Stimulated activated CD4-positive, alpha-beta T cell treated with anti-CD3 and anti-CD28 coated beads, Interleukin-12 subunit alpha, Interleukin-12 subunit beta, amount 100 ng/mL, for 24 hours (primary cell): ENCODE measurements around the gene TMEM248.
"Not testable (repeated sequence)": the region's sequence is repeated elsewhere in the genome, so short reads cannot be mapped to it uniquely, and the experiment has no call there.

Experiments used
- DNase-seq, 2 experiments: peaks; one replicate each; pipeline ENCODE4 v3.0.0-alpha.2; 2020; ENCODE audit warnings: low read depth in 2 of 2

TMEM248 gene

DNA sequence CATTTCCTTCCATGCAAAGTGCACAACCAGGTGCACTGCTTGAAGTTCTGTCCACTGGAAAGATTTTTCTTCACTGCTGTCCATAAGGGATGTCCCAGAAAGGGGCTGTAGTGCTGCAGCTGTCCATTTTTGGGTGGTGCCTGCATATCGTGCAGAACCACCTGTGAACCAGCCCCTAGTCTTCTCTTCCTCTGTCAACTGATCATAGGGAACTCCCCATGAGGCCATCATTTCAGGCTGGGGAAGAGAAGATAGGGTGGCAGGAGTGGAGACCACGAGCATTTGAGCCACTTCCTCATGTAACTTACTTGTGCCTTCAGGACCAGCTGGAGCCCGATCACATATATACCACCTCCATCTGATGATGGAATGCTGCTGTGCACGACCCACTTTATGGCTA, 12.4 kb upstream of the TMEM248 start:
- DNase-seq, result not testable (repeated sequence)

- DNase-seq, result no peak
These were observed 10.2 kb upstream of the TMEM248 start for GRCh38 chr7:66910789-66911188.

DNA sequence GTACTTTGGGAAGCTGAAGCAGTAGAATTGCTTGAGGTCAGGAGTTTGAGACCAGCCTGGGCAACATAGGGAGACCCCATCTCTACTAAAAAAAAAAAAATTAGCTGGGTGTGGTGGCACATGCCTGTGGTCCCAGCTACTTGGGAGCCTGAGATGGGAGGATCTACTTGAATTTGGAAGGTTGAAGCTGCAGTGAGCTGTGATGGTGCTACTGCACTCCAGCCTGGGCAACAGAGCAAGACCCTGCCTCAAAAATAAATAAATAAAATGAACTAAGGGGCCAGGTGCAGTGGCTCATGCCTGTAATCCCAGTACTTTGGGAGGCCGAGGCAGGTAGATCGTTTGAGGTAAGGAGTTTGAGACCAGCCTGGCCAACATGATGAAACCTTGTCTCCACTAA, 9.8 kb upstream of the TMEM248 start:
- DNase-seq, result not testable (repeated sequence)

DNA sequence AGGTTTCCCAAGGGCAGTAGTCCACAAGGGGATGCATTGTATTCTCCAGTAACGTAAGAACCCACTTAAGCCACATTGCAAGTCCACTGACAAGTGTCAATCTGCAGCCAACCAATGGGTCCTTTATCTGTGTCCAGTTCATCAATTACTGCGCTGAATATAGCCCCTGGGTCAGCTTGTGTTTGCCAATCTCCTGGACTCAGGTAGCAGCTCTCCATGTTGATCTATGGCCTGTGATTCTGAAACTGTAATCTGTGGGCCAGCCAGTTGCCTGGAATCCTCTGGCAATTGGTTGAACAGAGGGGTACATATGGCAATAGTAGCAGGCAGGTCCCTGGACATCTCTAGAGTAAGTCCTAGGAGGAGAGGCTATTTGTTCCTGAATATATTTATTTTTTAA, 8.8 kb upstream of the TMEM248 start:
- no peak for DNase-seq

- DNase-seq, result no peak
These were observed 7.6 kb upstream of the TMEM248 start for GRCh38 chr7:66913118-66914037.

DNA sequence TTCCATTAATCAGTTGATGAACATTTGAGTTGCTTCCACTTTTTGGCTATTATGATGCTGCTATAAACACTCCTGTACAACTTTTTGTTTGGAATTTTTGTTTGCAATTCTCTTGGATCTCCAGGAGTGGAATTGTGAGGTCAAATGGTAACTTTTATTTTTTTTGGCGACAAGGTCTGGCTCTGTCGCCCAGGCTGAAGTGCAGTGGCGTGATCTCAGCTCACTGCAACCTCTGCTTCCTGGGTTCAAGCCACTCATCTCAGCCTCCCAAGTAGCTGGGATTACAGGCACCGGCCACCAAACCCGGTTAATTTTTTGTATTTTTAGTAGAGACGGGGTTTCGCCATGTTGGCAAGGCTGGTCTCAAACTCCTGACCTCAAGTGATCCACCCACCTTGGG, 3.1 kb upstream of the TMEM248 start:
- not testable (repeated sequence) for DNase-seq

GRCh38 chr7:66919304-66919703, 1.7 kb upstream of the TMEM248 start:
- no peak for DNase-seq

DNA sequence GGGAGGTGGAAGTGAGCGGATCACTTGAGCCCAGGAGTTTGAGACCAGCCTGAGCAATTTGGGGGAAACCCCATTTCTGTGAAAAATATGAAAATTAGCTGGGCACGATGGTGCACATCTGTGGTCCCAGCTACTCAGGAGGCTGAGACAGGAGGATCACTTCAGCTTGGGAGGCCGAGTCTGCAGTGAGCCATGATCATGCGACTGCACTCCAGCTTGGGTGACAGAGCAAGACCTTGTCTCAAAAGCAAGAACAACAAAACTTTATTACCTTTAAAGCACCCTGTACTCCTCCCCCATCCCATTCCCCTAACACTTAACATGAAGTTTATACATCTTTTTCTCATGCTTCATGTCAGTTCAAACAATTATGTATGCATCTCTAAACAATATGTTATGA, 1.3 kb upstream of the TMEM248 start:
- DNase-seq, result no peak

DNA sequence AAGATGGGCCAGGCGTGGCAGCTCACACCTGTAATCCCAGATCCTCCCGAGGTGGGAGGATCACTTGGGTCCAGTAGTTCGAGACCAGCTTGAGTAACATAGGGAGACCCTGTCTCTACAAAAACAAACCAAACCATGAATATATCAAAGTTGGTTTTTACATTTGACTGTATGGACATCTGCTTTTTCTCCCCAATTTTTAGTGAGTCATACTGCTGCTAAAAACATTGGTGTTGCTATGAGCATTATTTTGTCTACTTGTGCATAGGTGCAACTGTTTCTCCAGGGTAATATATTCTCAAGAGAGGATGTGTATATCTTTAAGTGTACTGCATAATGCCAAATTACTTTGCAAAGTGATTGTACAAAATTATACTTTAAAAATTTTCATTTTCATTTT, 769 bp upstream of the TMEM248 start:
- no peak for DNase-seq

- no peak for DNase-seq
These were observed 432 bp downstream of the TMEM248 start for GRCh38 chr7:66921396-66921917.

DNA sequence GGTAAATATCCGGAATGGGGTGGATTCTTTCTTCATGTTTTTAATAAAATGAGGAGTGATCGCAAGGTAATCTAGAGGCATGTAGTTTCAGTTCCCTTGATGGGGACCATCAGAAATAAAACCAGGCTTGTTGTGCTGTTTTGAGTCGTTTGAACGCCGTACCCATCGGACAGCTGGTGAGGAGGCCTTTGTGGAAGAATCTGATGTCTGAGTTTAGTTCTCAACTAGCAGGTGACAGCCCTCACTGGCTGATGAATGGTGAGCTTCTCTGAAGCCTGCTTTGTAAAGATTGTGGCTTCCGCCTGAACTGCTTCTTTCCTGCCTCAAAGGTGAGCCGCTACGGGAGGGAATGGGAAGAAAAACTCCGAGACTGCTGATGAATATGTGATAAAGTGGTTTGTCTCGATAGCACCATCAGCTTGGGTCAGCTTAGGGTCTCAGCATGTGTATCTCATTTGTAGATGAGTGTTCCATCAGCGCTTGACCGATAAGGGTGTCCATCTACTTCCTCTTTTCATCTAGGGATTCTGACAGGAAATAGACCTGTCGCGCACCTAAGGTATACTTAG, 977 bp downstream of the TMEM248 start:
- no peak for DNase-seq

- DNase-seq, result no peak
These were observed 4.2 kb downstream of the TMEM248 start for GRCh38 chr7:66925255-66925654.

DNA sequence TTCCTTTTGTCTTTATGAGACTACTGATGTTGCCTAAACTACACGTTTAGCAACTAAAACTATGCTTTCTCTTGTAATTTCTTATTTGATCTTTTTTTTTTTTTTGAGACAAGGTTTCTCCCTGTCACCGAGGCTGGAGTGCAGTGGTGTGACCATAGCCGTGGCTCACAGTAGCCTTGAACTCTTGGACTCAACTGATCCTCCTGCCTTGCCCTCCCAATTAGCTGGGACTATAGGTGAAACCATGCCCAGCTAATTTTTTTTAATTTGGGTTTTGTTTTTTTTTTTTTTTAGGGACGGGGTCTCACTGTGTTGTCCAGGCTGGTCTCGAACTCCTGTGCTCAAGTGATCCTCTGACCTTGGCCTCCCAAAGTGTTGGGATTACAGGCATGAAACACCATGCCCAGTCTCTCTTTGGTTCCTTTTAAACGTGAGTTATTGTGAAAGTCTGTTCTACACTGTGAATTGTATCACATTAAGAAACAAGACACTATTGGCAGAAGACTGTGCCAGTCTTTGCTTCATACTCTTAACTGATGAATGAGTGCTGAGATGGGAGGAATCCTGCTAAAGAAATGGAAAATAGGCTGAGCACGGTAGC, 6.4 kb downstream of the TMEM248 start:
- no peak for DNase-seq

DNA sequence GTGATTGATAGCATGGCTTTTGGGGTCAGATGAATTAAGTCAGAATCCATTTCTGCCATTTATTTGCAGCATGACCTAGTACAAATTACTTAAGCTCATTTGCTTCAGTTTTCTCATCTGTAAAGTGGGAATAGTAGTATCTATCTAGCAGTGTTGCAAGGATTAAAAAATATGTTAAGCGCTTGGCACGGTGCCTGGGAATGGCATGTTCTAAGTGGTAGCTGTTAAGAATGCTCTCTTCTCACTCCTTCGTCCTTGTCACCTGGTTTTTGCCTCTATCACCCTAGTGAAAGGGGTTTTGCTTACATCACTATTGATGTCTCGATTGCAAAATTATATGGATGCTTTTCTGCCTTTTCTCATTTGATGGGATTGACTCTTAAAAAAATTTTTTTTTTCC, 7.4 kb downstream of the TMEM248 start:
- DNase-seq, result no peak

DNA sequence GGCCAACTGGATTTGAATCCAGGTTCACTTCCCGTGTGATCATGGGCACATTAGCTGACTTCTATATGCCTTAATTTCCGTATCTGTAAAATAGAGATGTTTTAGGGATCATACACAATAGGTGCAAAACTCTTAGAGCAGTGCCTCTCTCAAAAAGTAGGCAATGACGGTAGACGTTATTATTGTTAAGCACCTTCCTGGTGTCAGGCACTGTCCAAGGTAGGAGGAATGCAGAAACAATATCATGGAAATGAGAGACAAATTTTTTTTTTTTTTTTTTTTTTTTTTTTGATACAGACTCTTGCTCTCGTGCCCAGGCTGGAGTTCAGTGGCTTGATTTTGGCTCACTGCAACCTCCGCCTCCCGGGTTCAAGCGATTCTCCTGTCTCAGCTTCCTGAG, 8.1 kb downstream of the TMEM248 start:
- DNase-seq, result no peak

DNA sequence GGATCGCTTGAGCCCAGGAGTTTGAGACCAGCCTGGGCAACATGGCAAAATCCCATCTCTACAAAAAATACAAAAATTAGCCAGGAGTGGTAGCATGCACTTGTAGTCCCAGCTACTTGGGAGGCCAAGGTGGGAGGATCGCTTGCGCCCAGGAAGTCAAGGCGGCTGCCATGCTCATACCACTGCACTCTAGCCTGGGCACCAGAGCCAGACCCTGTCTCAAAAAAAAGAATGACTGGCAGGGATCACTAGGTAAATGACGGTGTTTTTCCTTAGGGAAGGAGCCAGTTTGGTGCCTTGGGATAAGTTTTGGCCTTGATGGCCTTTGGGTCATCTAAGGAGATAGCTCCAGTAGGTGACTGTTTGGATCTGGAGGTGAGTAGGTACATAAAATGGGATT, 8.9 kb downstream of the TMEM248 start:
- no peak for DNase-seq

DNA sequence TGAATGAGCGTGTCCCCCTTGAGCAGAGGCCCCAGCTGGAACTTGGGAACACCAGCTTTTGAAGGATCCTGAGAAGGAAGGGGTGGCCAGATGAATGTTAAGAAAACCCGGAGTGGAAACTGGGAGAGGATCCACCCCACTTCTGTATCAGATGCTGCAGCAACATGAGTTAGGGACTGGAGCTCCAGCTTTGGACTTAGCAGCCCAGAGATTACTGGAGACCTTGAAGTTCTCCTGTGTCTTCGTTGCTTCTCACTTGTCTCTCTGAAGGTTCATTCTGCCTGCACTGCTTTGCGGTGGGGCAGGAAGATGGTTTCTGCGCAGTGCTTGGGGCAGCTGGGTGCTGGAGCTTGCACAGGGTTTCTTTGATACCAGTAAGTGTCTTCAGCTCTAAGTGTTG, 9.3 kb downstream of the TMEM248 start:
- DNase-seq, result no peak

DNA sequence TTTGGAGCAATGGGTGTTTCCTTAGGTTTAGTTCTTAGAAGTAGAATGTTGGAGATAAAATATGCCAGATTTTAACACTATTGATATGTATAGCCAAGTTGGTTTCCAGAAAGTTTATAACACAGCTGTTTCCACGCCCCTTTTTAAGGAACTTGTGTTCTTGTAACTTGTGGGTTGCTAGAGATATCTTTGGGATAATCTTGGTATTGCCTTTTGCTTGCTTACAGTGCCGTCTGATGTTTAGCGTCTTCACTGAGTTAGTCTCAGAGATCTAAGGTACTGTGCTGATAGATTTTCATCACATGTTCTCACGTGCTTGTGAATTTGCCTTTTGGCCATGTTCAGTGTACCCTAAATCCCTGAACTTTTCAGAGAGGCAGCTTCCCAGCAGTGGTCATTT, 12.4 kb downstream of the TMEM248 start:
- no peak for DNase-seq

- no peak for DNase-seq
These were observed 16.9 kb downstream of the TMEM248 start for GRCh38 chr7:66937940-66938339.

- DNase-seq, result no peak
These were observed 18.3 kb downstream of the TMEM248 start for GRCh38 chr7:66939325-66939724.

GRCh38 chr7:66946545-66946944, 25.5 kb downstream of the TMEM248 start:
- no peak for DNase-seq

DNA sequence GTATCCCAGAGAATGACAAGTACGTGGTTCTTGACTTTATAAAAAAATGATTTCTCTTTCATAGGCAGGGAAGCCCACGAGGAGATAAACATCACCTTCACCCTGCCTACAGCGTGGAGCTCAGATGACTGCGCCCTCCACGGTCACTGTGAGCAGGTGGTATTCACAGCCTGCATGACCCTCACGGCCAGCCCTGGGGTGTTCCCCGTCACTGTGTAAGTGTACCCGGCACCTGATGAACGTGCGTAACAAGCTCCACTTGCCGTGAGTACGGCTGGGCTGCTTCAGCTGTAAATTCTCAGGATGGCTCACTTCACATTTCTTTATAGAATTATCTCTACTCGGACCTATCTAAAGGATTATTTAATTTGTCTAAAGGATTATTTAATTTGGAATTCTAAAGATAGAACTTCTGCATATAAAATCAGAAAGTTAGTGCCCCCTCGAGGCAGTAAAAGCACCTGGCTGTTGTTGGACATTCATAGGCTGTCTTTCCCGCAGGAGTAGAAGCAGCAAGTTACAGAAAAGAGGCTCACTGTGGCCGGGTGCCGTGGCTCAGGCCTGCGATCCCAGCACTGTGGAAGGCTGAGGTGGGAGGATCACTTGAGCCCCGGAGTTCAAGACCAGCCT, 27.6 kb downstream of the TMEM248 start:
- DNase-seq, result no peak
